DOHH2 (cell line): ENCODE measurements around the gene BIN1.

ENCODE experiments used
- CTCF ChIP-seq: fragments of 200-600 bp; sonication (generic); IDR thresholded peaks from one replicate; pipeline ENCODE4 v1.5.1; 2014; ENCODE audit warnings: antibody characterized with exemption, mild to moderate bottlenecking, low read depth, low read length; ENCODE audit not compliant: poor library complexity, severe bottlenecking
- EZH2phosphoT487 ChIP-seq: fragments of 200-600 bp; sonication (generic); IDR thresholded peaks from 2 replicates; pipeline ENCODE4 v1.6.1; 2017; ENCODE audit warnings: borderline replicate concordance, mild to moderate bottlenecking, antibody characterized with exemption, low read length, moderate library complexity, mixed read lengths

GRCh38 chr2:127065299-127065939, 41.5 kb downstream of the BIN1 start:
- no peak for TF ChIP-seq CTCF
- no peak for TF ChIP-seq EZH2phosphoT487
